GF-D8 (cell line): ENCODE results near the gene ELAVL2.

Source experiments
- DNase-seq: peaks from one replicate; lab custom pipeline; 2025; lab: John Stamatoyannopoulos, UW

ELAVL2 gene

DNA sequence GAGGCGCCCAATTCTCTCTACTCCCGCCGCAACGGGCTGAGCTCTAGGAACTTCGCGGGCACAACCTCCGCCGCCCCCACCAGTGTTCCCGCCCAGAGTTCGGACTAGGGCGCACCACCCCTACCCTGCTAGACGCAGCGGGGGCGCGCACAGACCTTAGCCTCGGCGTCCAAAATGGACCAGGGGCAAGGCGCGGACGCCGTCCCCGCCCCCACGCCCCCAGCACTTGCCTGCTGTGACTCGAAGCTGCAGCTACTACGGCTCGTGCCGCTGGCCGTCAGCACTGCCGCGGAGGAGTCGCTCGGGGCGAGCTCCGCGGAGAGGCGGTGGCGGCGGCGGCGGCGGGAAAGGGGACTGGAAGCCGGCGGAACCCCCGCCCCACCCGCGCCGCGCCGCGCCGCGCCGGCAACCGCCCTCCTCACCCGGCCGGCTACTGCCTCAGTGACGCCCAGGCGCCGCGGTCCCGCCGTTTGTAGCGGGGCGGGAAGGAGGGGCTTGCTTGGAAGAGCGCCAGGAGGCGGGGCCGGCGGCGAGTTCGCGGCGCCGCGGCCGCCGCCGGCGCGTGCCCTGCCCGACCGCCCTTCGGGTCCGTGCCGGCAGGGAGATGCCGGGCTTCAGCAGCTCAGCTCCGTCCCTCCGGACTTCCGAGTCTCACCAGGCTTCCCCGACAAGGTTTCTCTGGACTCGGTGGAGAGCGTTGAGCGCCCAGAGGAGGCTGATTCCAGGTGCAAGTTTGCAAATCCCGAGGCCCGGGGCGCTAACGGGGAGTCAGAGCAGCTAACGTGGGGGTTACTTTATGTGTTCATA lies 4.5 kb downstream of the ELAVL2 start:
- DNase-seq, result no peak

GRCh38 chr9:23820451-23821374 lies 5.3 kb downstream of the ELAVL2 start:
- no peak for DNase-seq

- no peak for DNase-seq
These were observed 6.6 kb downstream of the ELAVL2 start for GRCh38 chr9:23819403-23819802.

- DNase-seq, result no peak
These were observed 11.8 kb downstream of the ELAVL2 start for GRCh38 chr9:23814243-23814642.

GRCh38 chr9:23812673-23813072 lies 13.4 kb downstream of the ELAVL2 start:
- no peak for DNase-seq

DNA sequence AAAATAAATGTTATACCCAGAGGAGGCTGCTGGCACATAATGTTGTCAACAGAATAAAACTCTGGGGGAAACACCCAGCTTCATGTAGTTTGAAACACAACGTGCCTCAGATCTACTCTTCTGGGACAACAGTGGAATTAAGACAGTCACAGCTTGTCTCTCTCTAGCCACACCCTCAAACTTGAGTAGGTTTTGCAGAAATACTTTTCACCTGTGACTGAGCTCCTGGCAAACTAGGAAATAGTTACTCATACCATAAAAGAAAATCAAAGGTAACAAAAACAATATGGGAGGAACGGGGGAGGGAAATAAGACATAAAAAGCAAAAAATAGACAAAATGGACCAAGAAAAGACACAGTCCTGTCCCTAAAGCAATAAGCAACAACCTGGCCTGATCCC lies 14.4 kb downstream of the ELAVL2 start:
- no peak for DNase-seq

DNA sequence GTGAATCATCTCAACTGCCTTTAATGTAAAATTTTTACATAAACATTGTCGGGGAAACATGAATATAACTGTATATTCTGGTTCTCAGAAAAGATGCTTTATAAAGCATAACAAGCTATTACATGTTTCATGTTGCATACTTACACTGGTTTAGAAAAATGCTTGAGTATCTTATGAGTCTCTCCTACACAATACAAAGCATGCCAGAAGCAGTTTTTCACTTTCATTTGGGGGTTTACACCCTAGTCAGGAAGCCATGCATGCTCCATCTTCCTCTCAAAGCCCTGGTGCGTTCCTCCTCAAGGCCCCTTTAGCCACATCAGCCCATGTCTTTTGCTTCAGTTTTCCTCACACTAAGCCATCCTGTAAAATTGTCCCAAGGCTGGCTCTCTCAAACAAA lies 22.8 kb downstream of the ELAVL2 start:
- no peak for DNase-seq

DNA sequence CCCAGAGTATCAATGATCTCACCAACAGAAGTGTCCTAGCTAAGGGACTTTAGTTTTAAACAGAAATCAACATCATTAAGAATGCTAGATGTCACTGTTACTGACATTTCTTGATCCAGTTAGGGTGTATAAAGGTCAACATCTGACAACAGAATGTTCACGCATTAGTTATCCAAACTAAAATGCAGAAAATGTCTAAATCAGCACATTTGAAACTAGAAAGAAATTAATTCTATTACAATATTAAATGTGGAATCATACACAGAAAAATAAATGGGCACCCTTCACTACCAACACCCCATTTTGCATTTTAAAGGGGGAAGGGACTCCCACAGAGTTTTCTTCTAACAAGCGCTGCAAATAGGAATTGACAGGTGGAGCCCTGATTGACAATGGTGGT lies 24.5 kb downstream of the ELAVL2 start:
- no peak for DNase-seq

DNA sequence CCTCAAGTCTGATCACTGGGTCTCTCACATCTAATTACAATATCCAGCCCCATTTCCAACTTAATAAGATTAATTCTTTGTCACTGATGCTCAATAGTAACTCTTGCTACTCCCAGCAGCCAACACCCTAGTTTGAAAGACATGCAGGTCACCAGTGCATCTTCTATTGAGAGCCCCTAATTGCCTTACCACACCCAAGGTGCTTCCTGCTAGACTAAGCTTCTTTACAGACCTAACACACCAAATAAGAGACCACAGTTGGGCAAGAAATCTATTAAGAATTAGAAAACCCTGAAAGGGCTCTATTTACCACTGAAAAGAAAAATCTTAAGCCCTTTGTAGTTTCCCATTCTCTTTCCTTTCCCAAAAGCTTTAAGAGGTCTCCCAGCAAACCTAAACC lies 26.5 kb downstream of the ELAVL2 start:
- DNase-seq, result no peak

- no peak for DNase-seq
These were observed 27.7 kb downstream of the ELAVL2 start for GRCh38 chr9:23798325-23798724.

DNA sequence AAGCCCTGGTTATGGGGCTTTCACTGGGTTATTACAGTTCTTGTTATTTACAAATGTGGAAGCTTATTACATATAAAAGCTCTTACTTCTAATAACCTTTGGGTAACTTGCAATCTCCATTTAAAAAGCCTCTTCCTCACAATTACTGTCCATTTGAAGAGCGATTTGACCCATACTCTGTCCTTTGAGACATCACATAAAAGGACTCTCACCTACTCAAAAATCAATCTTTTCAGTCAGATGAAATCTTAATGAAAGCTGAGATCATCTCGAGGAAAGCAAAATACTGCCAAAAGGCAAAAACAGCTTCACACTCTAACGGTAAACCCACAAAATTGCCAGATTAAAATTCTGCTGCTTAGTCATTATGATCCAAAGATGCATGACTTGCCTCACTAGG lies 29.8 kb downstream of the ELAVL2 start:
- no peak for DNase-seq

DNA sequence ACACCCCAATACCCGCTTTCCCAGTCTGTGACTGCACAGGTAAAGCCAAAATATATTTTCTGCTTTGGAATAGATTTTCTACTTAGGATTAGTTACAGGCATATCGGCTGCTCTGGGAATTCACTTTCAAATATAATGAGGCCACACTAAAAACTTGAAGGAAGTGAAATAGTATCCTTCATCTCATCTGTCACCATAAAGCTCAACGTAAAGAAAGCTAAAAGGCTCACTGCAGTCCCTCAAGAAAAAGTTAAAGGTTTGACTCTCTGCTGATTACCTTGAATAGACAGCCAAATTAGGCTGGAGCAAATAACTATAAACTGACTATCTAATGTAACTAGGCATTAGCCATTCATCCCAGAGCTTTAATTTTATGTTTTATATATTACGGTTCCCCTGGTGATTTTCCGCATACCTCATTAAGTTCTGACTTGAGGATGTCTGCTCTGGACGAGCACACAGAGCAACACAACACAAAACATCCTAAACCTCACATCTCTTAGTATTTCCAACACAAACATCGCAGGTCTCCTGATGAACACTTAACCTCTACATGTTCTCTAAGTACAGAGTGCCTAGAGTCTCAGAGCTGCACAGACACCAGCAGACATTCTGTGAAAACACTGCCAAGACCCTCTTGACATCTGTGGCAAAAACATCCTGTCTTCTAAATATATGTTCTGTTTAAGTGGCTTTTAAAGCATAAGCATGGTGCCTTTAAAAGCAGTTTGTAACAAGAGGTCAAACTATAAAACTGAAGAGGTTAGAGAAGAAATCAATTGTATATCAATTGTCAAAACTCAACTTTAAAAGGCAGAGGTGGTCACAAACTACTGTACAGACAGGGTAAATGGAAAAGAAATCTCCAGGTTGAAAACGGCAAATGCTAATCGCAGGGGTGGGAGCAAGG lies 35.4 kb downstream of the ELAVL2 start:
- no peak for DNase-seq

DNA sequence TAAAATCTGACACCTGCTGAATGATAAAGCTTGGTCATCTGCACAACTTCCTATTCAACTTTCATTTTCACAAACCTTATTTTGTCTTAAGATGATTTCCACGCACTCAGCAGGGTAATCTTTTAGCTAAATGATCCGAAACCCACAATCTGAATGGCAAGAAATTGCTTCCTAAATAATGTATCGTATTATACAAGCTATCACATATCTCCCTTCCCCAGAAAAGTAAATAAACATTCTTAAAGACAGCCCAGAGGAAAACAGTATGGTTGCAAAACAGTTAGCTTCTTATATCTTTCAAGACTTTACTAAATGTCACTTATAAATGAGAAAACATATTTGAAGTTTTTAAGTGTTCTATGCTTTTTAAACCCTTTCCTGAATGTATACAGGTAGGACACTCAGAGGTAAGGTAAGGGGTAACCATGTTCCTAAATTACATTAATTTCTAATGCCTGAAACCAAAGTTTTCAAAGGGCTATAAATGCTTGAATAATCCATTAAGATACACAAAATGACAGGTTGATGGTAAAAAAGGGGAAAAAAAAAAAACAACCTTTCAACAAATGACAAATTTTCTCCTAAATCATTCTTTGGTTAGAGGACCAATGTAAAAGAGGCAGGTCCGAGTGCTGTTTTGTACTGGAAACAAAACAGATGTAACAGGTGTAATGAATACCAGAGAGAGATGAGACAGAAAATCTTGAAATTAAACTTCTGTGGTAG lies 36.3 kb downstream of the ELAVL2 start:
- DNase-seq, result no peak

- no peak for DNase-seq
These were observed 41.1 kb downstream of the ELAVL2 start for GRCh38 chr9:23784962-23785361.

GRCh38 chr9:23783509-23783908 lies 42.5 kb downstream of the ELAVL2 start:
- no peak for DNase-seq

DNA sequence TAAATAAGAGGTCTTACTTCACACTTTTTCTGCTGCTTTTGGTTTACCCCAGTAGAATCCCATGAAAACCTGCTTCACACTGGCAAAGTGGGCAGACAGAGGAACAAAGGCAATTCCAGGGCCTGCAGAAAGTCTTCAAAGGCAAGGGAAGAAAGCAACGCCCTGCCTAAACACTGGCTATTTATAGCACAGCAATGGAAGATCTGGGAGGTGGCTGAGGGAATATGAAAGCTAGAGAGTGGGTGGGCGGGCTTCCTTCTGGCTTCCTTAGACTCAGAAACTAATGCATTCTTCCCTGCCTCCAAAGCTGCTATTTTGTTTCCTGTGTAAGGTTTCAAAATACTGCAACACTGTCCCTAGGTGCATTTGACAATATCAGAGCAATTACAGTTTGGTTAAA lies 46.8 kb downstream of the ELAVL2 start:
- DNase-seq, result no peak

- DNase-seq, result no peak
These were observed 48.7 kb downstream of the ELAVL2 start for GRCh38 chr9:23777328-23777727.

GRCh38 chr9:23775549-23775948 lies 50.5 kb downstream of the ELAVL2 start:
- DNase-seq, result no peak

- no peak for DNase-seq
These were observed 51.8 kb downstream of the ELAVL2 start for GRCh38 chr9:23774266-23774665.

DNA sequence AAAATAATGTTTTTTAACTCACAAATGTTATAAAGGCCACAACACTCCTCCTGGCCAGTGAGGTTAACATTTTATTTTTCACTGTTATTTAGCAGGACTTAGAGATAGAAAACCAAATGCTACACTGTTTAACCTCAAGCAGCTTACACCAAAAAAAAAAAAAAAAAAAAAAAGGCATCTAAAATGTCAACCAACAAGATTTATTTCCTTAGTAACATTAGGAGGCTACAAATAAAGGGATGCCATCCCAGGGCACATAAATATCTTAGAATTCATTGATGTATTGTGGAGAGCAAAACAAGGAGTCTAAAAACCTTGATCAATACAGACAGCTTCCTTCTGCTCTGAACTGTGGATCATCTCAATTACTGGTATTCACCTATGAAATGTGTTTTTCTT lies 53.7 kb downstream of the ELAVL2 start:
- no peak for DNase-seq

GRCh38 chr9:23771746-23772384 lies 54.2 kb downstream of the ELAVL2 start:
- DNase-seq, result no peak
